PC-3 (cell line): ENCODE results near the gene USO1. TPM values are rescaled to one million over a fixed set of nuclear protein-coding genes. Genes with fewer than 3 reads are reported as not detected.

Experiments used
- ATAC-seq: fragments of 200-7000 bp; cut with Tn5 transposase; 2 replicates; pipeline ENCODE4 v1.9.1; 2020; ENCODE audit warnings: mild to moderate bottlenecking, moderate library complexity
- BruUV-seq: library from RNA; stranded (reverse); fragments of 400-500 nt; replicated peaks from 2 replicates; lab custom pipeline; 2021; lab: Mats Ljungman, UMichigan
- CTCF ChIA-PET: fragments of 300-600 bp; sonication (Branson Sonifier 250); formaldehyde crosslinking; loops from one replicate; lab custom pipeline; 2022; ENCODE audit warnings: antibody characterized with exemption; lab: Charles Lee
- POLR2A ChIA-PET: fragments of 300-600 bp; sonication (Branson Sonifier 250); formaldehyde crosslinking; loops from one replicate; lab custom pipeline; 2022; ENCODE audit warnings: antibody characterized with exemption; ENCODE audit not compliant: unreplicated experiment; lab: Charles Lee
- DNase-seq: peaks from one replicate; pipeline ENCODE4 v3.0.0-alpha.2; 2015
- H2AFZ ChIP-seq: fragments of 300-600 bp; sonication (generic); 2 replicates; pipeline ENCODE4 v1.6.0; 2016; ENCODE audit warnings: antibody characterized with exemption, low read length
- H3F3A ChIP-seq: fragments of 300-600 bp; sonication (generic); one replicate; pipeline ENCODE4 v1.6.0; 2017; ENCODE audit warnings: antibody characterized with exemption, low read length, control low read depth, mild to moderate bottlenecking; ENCODE audit not compliant: unreplicated experiment
- H3K27ac ChIP-seq: fragments of 300-600 bp; sonication (generic); 2 replicates; pipeline ENCODE4 v1.5.1; 2016; ENCODE audit warnings: mild to moderate bottlenecking, low read length
- H3K27me3 ChIP-seq: fragments of 300-600 bp; sonication (generic); 2 replicates; pipeline ENCODE4 v1.6.1; 2016; ENCODE audit warnings: low read length, mixed read lengths
- H3K36me3 ChIP-seq: fragments of 300-600 bp; sonication (generic); 2 replicates; pipeline ENCODE4 v1.6.1; 2016; ENCODE audit warnings: low read depth, mixed run types, low read length, mixed read lengths
- H3K4me1 ChIP-seq: fragments of 300-600 bp; sonication (generic); 2 replicates; pipeline ENCODE4 v1.5.1; 2016; ENCODE audit warnings: low read length; ENCODE audit not compliant: insufficient read depth
- H3K4me2 ChIP-seq: fragments of 300-600 bp; sonication (generic); 2 replicates; pipeline ENCODE4 v1.6.0; 2016; ENCODE audit warnings: low read length
- H3K4me3 ChIP-seq: fragments of 300-600 bp; sonication (generic); 2 replicates; pipeline ENCODE4 v1.5.1; 2016; ENCODE audit warnings: mild to moderate bottlenecking, low read length, mixed read lengths
- H3K79me2 ChIP-seq: fragments of 300-600 bp; sonication (generic); 2 replicates; pipeline ENCODE4 v1.6.1; 2017; ENCODE audit warnings: low read length, mixed read lengths
- H3K9ac ChIP-seq: fragments of 300-600 bp; sonication (generic); 2 replicates; pipeline ENCODE4 v1.6.0; 2016; ENCODE audit warnings: mild to moderate bottlenecking, low read length
- H3K9me2 ChIP-seq: fragments of 300-600 bp; sonication (generic); replicated peaks from 2 replicates; pipeline ENCODE4 v1.6.1; 2016; ENCODE audit warnings: mixed run types, low read length, mixed read lengths
- H3K9me3 ChIP-seq: fragments of 300-600 bp; sonication (generic); 2 replicates; pipeline ENCODE4 v1.6.1; 2016; ENCODE audit warnings: low read length, mixed read lengths
- H4K20me1 ChIP-seq: fragments of 300-600 bp; sonication (generic); 2 replicates; pipeline ENCODE4 v1.6.1; 2016; ENCODE audit warnings: low read length, mixed read lengths
- EZH2 ChIP-seq: fragments of 300-600 bp; sonication (generic); IDR thresholded peaks from one replicate; pipeline ENCODE4 v1.6.1; 2017; ENCODE audit warnings: antibody characterized with exemption, mild to moderate bottlenecking, low read length; ENCODE audit not compliant: unreplicated experiment
- EZH2phosphoT487 ChIP-seq: fragments of 300-600 bp; sonication (generic); IDR thresholded peaks from 2 replicates; pipeline ENCODE4 v1.6.1; 2018; ENCODE audit warnings: mild to moderate bottlenecking, antibody characterized with exemption, low read length, borderline replicate concordance
- intact Hi-C: fragments of 100-400 bp; cut with micrococcal nuclease; formaldehyde crosslinking; loops from 2 replicates; pipeline ENCODE4 v1.9.0; 2023
- total RNA-seq: library from RNA; depleted of rRNA; stranded (reverse); fragments of >200 nt; gene quantifications from 2 replicates; pipeline ENCODE4 v1.2.3, GENCODE V29; 2014
- TF ChIP-seq, protein P1 (sequence below): fragments of 300-600 bp; sonication (generic); conservative IDR thresholded peaks from 2 replicates; pipeline ENCODE4 v1.5.1; 2017; ENCODE audit warnings: antibody characterized with exemption, low read depth, mild to moderate bottlenecking, low read length

The USO1 gene
- total RNA-seq, 1 experiment from 2014 or later: 34.3 TPM

DNA sequence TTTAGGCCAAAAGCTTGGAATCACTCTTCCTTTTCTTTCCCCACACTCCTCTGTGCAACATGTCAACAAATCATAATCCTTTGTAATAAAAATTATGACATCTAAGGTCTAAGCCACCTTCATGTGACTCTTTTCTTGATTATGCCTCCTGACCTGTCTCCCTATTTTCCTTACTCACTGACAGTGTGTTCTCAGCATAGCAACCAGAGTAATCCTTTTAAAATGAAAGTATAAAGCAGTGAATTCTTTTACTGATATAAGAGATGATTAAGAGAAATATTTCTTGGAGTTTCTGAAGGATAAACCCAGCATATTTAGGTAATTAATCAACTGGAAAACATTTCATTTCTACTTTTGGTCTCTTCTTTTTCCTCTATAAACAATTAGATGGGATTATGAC, 44.7 kb downstream of the USO1 start:
- Histone ChIP-seq H3K9ac (no peak overlapping the region), H3F3A (no peaks in the 10 kb centered on the region), H3K27ac (no peak overlapping the region), H3K4me2 (no peak overlapping the region), H3K79me2 (no peaks in the 10 kb centered on the region), H3K4me3 (no peak overlapping the region), H3K9me2 (no peaks in the 10 kb centered on the region), H2AFZ (no peak overlapping the region), H3K27me3 (no peaks in the 10 kb centered on the region), H4K20me1 (no peaks in the 10 kb centered on the region), H3K4me1 (no peaks in the 10 kb centered on the region), H3K36me3 (no peaks in the 10 kb centered on the region), H3K9me3 (no peaks in the 10 kb centered on the region)
- ATAC-seq: no peak
- no peak for DNase-seq
- intact Hi-C loops: no loop called here
- ChIA-PET POLR2A (no interaction called here), CTCF (no interaction called here)
- BruUV-seq: no TSS peak
- TF ChIP-seq EZH2phosphoT487 (no peak), EZH2 (no peak)
- TF ChIP-seq, protein P1, sequence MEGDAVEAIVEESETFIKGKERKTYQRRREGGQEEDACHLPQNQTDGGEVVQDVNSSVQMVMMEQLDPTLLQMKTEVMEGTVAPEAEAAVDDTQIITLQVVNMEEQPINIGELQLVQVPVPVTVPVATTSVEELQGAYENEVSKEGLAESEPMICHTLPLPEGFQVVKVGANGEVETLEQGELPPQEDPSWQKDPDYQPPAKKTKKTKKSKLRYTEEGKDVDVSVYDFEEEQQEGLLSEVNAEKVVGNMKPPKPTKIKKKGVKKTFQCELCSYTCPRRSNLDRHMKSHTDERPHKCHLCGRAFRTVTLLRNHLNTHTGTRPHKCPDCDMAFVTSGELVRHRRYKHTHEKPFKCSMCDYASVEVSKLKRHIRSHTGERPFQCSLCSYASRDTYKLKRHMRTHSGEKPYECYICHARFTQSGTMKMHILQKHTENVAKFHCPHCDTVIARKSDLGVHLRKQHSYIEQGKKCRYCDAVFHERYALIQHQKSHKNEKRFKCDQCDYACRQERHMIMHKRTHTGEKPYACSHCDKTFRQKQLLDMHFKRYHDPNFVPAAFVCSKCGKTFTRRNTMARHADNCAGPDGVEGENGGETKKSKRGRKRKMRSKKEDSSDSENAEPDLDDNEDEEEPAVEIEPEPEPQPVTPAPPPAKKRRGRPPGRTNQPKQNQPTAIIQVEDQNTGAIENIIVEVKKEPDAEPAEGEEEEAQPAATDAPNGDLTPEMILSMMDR: no peak

DNA sequence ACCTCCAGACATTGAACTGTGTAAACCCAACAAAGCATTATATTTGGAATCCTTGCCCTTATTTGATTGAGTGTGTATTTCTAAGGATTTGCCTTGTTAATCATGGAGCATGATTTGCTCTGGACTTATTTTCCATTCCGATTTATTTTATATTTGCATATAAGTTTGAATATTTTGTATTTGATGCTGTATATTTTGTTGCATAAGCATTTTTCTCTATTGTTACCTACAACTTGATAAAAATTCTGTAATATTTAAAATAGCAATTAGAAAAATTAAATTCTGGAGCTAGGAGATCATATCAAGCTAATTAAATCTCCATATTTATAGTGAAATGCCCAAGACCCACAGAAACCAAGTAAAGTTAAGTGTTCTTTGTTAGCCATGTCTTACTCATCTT, 47.2 kb downstream of the USO1 start:
- no peaks in the 10 kb centered on the region for H4K20me1 ChIP-seq
- BruUV-seq: no TSS peak

DNA sequence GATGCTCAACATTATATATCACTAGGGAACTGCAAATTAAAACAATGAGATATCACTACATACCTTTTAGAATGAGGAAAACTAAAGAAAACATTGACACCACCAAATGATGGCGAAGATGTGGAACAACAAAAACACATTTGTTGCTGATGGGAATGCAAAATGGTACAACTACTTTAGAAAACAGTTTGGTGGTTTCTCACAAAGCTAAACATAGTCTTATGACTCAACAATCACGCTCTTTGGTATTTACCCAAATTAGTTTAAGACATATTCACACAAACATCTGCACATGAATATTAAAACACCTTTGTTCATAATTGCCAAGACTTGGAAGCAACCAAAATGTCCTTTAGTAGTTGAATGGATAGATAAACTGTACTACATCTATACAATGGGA, 53.2 kb downstream of the USO1 start:
- intact Hi-C loops: no loop called here

More for the DNA sequence above, 47.2 kb downstream of the USO1 start:
- Histone ChIP-seq H2AFZ (no peak overlapping the region), H3K36me3 (peaks cover 19% of the 10 kb centered on the region), H3K27ac (no peak overlapping the region), H3K9me2 (no peaks in the 10 kb centered on the region), H3K4me1 (no peaks in the 10 kb centered on the region), H3K9me3 (no peaks in the 10 kb centered on the region), H3K79me2 (no peaks in the 10 kb centered on the region), H3K27me3 (no peaks in the 10 kb centered on the region), H3F3A (no peaks in the 10 kb centered on the region), H3K4me2 (no peak overlapping the region), H3K9ac (no peak overlapping the region), H3K4me3 (no peak overlapping the region)
- CTCF ChIA-PET: no interaction called here
- TF ChIP-seq EZH2 (no peak), EZH2phosphoT487 (no peak)
- TF ChIP-seq, protein P1: no peak
- ATAC-seq (no peak), DNase-seq (no peak)
- intact Hi-C loops: no loop called here
- POLR2A ChIA-PET: no interaction called here

More for the DNA sequence above, 53.2 kb downstream of the USO1 start:
- H3K4me2 ChIP-seq: no peak overlapping the region
- no peak overlapping the region for H3K9ac ChIP-seq
- no peaks in the 10 kb centered on the region for H3K4me1 ChIP-seq
- H3K4me3 ChIP-seq: no peak overlapping the region
- no peaks in the 10 kb centered on the region for H3K27me3 ChIP-seq
- no peaks in the 10 kb centered on the region for H3K9me3 ChIP-seq
- peaks cover 29% of the 10 kb centered on the region for H3K36me3 ChIP-seq
- no peak for ATAC-seq
- no peaks in the 10 kb centered on the region for H3F3A ChIP-seq
- no peak for DNase-seq
- no peak overlapping the region for H2AFZ ChIP-seq
- no peaks in the 10 kb centered on the region for H3K79me2 ChIP-seq
- TF ChIP-seq EZH2phosphoT487 (no peak), EZH2 (no peak)
- TF ChIP-seq, protein P1: no peak
- H3K9me2 ChIP-seq: no peaks in the 10 kb centered on the region
- POLR2A ChIA-PET: no interaction called here
- no peak overlapping the region for H3K27ac ChIP-seq
- CTCF ChIA-PET: no interaction called here
- BruUV-seq: no TSS peak
- H4K20me1 ChIP-seq: no peaks in the 10 kb centered on the region
